Fibroblast of lung (primary cell): ENCODE data around the gene COPS4.

ENCODE experiments used
- CTCF ChIP-seq, 2 donors: IDR thresholded peaks in 1 of 2; conservative IDR thresholded peaks in 1 of 2; 1 replicate in 1 of 2; 2 replicates in 1 of 2; pipeline ENCODE4 v1.5.1; 2011 to 2012; ENCODE audit warnings: low read length in 2 of 2, control low read depth in 1 of 2, inconsistent platforms in 1 of 2, low read depth in 1 of 2, mild to moderate bottlenecking in 1 of 2
- EZH2 ChIP-seq: IDR thresholded peaks from 2 replicates; pipeline ENCODE4 v1.5.1; 2012; ENCODE audit warnings: low read length, control low read depth, mild to moderate bottlenecking; ENCODE audit errors: missing control alignments

- peak; percentile 17 to 42 for TF ChIP-seq CTCF (conservative IDR thresholded peaks at IDR 0.05 in 1 of 2, IDR thresholded peaks at IDR 0.05 in 1 of 2; ENCODE audit: low read depth in 1 of 2, low read length in 2 of 2)
- TF ChIP-seq EZH2: no peak
These were observed 22.1 kb upstream of the COPS4 start for GRCh38 chr4:83012687-83013419.
